Stimulated activated CD8-positive, alpha-beta memory T cell treated with anti-CD3 and anti-CD28 coated beads, Interleukin-7, amount 100 ng/mL, for 1 hour (primary cell): Measurements from ENCODE around the gene ATP1A4.

Experiments used
- DNase-seq, 2 donors: peaks; one replicate each; pipeline ENCODE4 v3.0.0-alpha.2; 2020; ENCODE audit warnings: low read depth in 2 of 2

Gene ATP1A4

DNA sequence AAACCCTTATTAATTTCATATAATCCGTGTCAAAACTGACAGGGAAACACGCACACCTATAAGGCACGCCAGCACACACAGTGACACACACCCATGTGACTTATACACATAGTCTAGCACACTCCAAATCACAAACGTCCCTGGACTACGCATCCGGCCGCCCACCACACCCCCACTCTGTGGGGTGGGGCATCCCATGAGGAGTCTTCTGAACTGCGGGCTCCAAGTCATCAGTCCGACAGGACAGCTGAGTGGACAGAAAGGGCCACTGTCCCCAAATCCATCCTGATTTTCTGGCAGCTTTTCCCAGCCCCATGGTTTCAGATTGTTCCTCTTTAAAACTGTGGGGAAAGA, 54.6 kb downstream of the ATP1A4 start:
- no peak for DNase-seq

DNA sequence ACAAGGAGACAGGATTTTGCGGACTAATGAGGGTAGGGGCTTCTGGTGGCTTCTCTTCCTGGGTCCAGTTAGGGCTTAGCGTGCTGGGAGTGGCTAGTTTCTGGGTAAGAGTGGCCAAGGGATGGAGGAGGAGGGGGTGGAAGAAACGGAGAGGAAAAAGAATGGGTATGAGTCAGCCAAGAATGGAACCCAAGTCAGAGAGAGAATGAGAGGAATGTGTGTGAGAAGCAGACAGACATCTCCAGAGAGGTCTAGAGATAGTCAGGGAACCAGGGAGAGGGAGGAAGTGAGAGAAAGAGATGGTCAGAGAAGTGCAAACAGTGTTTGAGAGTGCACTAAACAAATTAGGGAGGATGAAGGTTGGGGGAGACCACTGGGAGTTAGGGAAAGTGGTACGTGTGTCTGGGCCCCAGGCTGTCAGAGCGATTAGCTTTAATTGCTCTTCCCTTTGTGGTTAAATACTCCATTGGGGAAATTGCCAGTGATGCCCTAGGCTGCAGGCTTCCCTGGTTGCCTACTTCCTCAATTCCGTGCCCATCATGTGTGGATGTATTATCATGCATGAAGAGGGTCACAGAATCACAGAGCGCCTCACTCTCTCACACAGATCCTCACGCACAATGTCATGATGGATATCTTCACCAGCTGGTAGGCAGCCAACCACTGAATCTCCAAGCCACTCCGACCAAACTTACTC, 55.2 kb downstream of the ATP1A4 start:
- DNase-seq = no peak

DNA sequence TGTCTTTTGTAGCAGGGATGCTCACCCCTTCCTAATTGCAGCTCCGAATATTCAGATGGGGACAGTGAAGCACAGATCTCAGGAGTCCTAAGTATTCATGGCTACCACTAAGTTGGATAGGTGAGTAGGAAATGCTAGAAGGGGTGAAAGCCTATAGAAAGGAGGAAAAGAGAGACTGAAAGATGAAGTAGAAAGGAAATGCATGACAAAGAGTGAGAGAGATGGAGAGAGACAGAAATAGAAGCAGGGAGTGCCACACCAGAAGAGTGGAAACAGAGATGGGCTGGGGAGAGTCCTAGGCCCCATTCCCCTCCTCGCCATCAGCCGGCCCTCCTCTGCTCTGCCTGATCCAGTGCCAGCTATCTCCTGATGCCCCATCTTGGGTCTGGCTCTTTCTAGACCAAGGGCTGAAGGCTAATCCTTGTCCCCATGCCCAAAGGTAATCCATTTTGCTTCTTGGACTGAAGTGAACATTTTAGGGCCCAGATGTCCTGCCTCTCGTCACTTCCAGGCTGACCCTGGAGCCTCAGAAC, 55.8 kb downstream of the ATP1A4 start:
- DNase-seq = no peak

GRCh38 chr1:160207771-160208556, 56.6 kb downstream of the ATP1A4 start:
- no peak for DNase-seq

DNA sequence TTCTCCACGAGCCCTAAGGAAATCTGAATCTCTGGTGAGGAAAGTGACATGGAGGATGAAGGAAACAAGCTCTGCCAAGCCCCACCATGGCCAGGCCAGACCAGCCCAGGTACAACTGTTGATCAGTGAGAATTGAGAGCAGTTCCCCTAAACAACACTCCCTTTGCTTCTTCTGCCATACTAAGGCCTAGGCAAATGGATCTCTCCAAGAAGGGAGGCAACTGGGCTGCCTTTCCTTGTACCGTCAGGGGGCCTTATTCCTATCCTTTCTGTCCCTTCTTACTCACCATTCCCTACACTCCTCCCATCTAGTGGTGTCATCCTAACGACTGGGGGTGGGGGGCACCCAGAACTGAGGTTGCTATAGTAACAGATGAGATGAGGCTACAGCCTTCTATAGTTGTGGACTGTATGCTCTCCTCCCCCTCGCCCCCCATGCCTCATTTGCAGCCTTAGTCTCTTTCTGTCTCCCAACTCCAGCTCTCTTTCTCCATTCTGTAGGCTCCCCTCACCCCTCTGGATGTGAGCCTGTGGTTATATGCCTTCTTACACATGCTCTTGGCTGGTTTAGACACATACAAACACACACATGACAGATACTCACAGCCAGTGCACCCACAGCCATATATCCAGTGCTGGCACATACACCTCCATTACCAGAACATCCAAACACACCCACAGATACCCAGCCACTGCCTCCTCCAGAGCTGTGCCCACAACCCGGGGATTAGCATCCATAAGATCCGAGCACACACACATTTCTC, 57.3 kb downstream of the ATP1A4 start:
- no peak for DNase-seq

- no peak for DNase-seq
Measured at GRCh38 chr1:160209321-160210046, 58.1 kb downstream of the ATP1A4 start.

- no peak for DNase-seq
Measured at GRCh38 chr1:160210561-160210960, 59.2 kb downstream of the ATP1A4 start.

DNA sequence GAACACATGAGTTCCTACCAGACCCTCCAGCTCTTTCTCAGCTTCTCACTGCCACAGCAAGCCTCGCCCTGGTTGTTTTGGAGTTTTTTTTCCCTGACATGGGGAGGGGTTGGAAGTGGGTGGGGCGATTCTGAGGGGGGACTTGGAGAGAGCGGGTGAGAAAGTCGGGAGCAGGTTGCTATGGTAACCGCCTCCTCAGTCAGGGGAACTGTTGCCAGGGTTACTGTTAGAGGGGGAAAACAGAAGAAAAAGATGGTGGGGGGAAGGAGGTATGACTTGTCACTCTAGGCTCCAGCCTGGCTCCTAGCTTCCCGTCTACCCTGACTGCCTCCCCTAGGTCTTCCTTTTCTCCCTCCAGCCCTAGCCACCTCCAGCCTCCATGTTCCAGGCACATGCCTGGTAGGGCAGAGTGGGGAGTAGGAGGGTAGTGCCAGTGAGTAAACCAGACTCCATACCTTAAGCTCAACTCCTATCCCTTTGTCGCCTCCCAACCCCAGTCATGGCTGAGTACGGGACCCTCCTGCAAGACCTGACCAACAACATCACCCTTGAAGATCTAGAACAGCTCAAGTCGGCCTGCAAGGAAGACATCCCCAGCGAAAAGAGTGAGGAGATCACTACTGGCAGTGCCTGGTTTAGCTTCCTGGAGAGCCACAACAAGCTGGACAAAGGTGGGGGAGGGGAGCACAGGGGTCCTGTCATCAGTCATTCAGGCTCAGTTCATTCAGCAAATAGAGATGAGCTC, 59.8 kb downstream of the ATP1A4 start:
- DNase-seq = no peak

DNA sequence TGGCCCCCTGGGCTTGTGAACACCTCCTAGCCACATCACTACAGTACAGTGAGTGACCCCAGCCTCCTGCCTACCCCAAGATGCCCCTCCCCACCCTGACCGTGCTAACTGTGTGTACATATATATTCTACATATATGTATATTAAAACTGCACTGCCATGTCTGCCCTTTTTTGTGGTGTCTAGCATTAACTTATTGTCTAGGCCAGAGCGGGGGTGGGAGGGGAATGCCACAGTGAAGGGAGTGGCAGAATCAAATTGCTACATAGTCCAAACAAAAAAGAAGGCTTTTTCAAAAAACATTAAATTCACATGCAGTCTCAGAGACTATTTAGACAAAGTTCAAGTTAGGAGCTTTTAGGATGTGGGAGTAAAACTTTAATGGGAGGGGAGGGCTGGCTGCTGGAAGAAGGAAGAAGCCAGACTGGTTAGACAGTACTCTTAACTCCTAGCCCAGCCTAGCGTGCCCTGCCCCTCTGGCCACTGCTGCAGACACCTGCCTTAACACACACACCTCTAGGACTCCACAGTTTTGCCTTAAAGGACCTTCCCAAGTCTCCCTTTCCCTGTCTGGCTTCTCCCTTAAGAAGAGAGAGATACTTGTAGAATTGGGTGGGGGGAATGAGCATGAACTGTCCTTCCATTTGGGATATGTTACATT, 63.2 kb downstream of the ATP1A4 start:
- no peak for DNase-seq

DNA sequence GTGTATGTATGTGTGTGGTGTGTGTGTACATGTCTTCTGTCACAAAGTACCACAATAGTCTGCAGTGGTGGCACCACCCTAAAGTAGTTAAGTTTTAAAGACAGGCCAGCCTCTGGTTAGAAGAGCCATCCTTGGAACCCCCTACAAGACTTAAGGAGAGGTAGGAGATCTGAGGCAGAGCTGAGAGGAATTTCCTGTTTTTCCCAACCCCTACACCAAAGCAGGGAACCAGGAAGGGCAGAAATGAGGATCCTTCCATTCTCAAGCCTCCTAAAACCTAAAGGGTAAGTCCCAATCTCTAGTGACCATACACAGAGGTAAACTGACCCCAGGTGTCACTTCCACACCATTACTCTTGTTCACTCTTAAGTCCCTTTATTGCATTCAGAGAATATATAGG, 64.9 kb downstream of the ATP1A4 start:
- DNase-seq = no peak

DNA sequence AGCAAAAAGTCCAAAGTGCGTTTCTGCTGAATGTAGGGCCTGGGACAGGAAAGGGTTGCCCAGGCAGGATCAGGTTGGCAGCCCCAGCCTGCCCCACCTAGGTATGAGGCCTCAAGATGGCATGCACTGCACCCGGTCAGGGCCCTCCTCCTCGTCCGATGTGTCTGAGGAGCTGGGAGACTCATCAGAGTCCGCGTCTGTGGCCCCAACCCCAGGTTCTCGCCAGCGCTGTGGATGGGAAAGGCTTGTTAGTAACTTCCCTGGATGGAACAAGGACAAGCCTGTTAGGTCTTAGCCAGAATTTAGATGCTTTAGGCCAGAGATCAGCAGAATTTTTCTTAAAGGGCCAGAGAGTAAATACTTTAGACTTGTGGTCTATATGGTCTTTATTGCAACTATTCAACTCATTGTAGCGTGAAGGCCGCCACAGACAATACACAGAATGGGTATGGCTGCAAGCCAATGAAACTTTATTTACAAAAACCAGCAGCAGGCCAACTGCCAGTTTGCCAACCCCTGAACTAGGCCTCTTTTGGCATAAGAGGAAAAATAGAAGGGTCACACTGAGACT, 66.2 kb downstream of the ATP1A4 start:
- DNase-seq = no peak

GRCh38 chr1:160219062-160219929, 67.9 kb downstream of the ATP1A4 start:
- no peak for DNase-seq

- no peak for DNase-seq
Measured at GRCh38 chr1:160220301-160220700, 68.9 kb downstream of the ATP1A4 start.

- no peak for DNase-seq
Measured at GRCh38 chr1:160221089-160221488, 69.7 kb downstream of the ATP1A4 start.

DNA sequence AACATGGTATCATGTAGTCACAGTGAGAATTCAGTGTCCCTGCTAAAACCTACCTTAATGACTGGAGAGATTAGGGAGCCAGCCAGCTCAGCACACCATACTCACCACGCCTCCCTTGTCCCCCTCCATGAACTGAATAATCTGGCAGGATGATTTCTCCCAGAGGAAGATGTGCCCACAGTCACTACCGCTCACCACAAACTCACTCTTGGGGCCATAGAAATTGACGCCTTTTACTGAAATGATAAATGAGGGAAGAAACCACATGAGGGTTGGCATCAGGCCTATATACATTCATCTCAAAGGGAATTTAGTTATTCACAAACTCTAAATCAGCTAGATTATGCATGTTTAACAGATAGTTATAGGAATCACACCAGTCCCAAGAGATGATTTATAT, 71.1 kb downstream of the ATP1A4 start:
- no peak for DNase-seq

- no peak for DNase-seq
Measured at GRCh38 chr1:160224606-160225005, 73.2 kb downstream of the ATP1A4 start.

- DNase-seq = no peak
Measured at GRCh38 chr1:160225345-160225744, 73.9 kb downstream of the ATP1A4 start.

DNA sequence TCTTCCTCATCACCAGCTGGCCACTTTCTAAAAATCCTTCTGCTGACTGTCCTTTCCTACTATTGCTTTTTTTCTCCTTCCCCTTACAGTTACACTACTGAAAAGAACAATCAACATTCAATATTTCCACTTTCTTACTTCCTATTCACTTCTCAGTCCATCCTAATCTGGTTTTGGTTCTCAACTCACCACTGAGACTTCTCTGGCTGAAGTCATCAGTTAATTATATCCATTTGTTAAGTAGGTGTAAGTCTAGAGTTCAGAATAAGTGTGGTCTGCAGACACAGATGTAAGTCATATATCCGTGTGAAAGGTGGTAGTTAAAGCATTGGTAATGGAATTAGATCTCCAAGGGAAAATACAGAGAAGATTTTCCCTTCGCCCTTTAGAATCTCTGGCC, 75.2 kb downstream of the ATP1A4 start:
- no peak for DNase-seq

DNA sequence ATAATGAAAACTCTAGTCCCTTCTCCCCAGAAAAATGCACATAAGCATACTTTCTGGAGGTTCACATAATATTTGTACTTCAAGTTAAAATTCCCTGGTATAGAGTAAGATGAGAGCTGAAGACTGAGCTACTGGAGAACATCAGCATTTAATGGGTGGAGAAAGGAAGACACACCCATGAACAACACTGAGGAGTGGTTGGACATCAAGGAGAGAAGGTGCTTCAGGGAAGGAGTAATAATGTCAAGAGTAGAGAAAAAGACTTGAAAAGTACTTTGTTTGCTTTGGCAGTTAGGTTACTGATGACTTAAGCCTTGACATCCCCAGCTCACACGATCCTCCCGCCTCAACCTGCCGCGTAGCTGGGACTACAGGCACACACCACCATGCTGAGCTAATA, 75.6 kb downstream of the ATP1A4 start:
- no peak for DNase-seq
